NCI-H1417 (cell line): ENCODE measurements around the gene PKIG.

Experiments
- DNase-seq, 3 experiments: peaks; one replicate each; lab custom pipeline; 2025; lab: John Stamatoyannopoulos, UW

PKIG gene

DNA sequence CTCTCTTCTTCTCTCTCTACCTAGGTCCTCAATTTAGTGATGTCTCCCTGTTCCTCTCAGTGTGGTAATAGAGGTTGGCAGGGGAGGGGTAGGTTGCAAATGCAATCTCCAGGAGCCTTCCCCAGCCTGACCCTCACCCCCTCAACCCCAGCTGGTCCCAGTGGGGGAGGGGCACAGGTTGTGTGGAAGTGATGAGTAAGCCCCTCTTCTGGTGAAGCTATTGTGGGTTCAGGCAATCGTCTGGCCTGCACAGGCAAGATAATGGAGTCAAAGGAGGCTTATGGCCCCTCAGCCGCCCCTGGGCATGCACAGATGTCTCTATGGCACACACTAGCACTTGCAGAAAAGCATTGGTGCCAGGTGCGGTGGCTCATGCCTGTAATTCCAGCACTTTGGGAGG, 79.9 kb downstream of the PKIG start:
- no peak for DNase-seq

DNA sequence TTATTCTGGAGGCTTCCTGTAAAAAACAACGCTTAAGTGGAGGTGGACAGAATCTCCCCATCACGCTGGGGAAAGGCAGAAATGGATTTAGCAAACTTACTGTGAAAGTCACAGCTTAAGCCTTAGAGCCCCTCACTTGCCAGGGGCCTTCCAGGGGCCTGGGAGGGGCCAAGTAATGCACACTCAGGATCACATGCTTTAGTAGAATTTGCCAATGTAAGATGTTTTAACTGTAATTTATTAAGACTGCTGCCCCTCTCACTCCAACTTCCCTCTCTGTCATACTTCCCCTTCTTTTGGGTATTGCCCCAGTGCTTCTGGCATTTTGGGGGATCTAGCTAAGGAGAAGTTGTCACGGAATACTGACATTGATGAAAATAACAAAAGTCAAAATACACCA, 81.8 kb downstream of the PKIG start:
- no peak for DNase-seq

DNA sequence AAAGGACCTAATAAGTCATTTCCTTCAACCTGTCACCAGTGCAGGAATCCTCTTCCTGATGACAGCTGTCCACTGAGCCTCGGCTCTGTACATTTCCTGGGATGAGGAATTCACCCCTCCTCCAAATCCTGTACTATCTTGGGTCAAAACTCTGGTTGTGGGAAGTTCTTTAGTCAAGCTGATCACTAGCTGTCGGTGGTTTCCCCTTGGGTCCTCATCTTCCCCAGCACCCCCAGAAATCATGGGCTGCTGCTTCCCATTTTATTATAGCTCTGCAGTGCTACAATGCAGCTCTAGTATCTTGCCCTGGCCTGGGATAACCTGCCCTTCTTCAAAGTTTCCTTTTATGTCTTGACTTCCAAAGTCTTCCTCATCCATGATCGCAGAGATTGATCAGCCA, 83.7 kb downstream of the PKIG start:
- no peak for DNase-seq
